ENCODE results near the gene MRPS34.
A peak's percentile ranks its signal among the peaks of the same experiment; 100 is the strongest.
"Not testable (repeated sequence)": the region's sequence is repeated elsewhere in the genome, so short reads cannot be mapped to it uniquely, and the experiment has no call there.

MRPS34 gene

DNA sequence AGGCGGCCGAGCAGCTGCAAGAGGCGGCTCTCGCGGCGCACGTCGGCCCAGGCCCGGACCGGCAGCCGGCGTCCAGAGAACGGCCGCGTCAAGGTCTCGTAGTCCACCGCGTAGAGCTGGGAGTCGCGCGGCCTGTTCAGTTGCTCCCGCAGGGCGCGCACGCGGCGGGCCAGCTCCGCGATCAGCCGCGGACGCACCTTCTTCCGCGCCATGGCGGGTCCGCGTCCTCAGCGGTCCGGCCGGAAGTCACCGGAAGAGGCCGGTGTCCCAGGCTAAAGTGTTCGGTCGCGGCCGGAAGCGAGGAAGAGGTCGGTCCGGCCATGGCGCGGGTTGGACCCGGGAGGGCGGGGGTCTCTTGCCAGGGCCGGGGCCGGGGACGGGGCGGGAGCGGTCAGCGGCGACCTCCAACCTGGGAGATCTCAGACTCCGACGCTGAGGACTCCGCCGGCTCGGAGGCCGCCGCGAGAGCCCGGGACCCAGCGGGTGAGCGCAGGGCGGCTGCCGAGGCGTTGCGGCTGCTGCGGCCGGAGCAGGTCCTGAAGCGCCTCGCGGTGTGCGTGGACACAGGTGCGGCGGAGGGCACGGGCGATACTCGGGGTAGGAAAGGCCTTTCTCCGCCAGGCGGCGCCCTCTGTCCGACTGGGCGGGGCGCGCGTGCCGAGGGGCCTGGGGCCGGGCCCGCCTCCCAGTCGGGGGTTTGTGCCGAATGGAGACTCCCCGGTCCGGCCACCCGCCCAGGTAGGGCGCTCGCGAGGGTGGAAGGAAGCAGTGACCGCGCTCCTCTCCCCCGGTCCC lies at the start of gene MRPS34:
TSS of gene MRPS34 (minus strand) at position 227 of the 795 bp plus-strand sequence. CDS start at position 212, 15 bp downstream.
- peak; percentile 60 for DNase-seq (ENCODE audit: low read depth)

DNA sequence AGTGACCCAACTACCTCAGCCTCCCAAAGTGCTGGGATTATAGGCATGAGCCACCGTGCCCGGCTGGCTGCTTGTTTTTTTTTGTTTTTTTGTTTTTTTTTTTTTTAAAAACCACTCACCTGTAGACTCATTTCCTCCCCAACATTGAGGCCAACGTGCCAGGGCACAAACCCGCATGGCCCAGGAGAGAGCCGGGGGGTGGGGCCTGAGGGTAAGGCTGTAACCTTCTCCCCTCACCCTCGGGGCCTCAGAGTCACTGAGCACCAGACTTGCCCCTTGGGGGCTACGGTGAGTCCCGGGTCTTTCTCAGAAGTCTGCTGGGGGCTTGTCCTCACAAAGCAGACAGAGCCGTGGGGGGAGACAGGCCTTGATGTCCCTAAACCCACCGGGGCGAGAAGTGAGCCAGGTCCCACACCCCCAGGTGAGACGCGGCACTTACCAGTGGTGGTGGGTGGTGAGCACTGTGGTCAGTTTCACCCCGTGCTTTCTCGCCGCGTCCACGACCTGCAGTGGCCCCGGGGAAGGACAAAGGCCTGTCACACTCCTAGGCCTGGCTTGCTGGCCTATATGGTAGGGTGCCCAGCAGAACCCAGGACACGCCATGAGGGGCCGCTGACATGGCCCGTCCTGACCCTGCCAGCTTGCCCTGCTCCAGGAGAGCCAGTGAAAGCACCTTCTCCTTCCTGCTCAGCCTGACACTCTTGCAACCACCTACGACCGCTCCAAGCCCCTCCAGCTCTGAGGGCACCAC lies 49.1 kb upstream of the MRPS34 start:
- DNase-seq (ENCODE audit: low read depth) = no peak

- DNase-seq (ENCODE audit: low read depth) = no peak
Measured at GRCh38 chr16:1820946-1821290, 48.0 kb upstream of the MRPS34 start.

DNA sequence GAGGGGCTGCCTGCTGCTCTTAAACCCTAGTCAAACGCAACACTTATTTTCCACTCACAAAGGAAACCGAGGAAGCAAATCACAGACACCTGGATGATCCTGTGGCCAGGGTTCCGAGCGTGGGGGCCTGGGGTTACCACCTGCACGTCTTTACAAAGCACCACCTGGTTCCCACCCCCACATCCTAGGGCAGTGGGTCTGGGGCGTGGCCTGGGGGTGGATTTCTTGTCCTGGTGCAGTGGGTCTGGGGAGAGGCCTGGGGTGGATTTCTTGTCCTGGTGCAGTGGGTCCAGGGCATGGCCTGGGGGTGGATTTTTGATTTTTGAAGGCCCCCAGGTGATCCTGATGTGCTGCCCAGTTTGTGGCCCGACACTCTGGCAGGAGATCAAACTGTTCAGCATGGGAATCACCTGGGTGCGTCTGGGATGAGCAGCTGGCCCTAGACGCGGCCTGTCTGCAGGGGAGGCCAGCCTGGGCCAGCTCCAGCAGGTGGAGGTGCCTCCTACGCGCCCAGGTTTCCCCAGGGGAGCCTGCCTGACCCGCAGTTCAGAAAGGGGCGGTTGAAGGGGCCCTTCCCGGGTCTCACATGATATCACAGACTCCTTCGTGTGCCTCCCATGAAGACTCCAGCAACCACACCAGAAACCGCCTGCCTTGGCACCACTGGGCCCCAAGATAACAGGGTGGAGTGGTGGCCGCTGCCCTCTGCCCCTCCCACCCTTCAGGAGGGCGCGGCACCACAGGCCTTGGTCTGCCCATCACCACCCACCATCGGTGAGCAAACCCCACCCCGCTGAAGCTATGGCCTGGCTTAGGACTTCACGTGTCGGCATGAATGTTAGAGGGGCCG lies 47.4 kb upstream of the MRPS34 start:
- no peak for DNase-seq (ENCODE audit: low read depth)

DNA sequence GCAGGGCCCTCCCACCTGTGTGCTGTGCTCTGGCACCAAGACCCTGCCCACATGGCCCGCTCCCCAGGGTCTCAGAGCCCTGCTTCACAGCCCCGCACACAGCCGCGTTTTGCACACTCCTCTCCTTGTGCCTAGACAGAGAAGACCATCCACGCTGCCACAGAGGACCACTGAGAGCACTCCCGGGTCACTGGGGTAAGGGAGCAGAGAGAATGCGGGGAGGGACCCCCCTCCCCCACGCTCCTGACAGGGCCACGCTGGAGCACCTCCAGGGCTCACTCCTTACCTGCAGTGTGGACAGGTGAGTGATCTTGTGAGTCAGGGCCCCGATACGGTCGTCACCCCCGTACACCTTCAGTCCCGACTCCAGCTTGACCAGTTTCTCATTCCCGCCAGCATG lies 46.7 kb upstream of the MRPS34 start:
- DNase-seq (ENCODE audit: low read depth) = no peak

DNA sequence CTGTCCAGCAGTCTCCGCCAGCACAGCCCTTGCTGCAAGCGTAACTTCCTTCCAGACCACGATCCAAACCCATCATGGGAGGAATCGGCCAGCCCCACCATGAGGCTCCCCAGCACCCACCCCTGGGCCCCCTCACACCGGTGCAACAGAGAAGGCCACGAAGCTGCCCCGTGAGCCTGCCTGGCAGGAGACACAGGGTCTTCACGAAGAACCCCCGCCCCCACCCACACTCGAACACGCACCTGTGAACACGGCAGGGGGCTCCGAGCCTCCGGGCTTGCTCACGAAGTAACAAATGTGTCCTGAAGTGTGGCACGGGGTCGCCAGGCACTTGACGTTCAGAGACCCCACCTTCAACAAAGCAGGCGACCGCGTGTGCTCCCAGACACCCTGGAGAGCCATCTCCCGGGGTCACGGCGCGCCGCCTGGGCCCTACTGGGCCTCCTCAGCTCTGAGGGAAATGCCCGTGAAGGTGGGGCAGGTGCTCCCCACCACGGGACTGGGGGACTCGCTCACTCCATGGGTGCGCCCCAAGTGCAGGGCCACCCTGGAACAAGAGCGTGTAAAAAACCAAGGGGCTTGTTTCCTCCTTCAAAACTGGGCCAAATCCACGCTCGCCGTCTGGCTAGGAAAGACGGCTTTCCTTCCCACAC lies 46.1 kb upstream of the MRPS34 start:
- no peak for DNase-seq (ENCODE audit: low read depth)

GRCh38 chr16:1818204-1818872 lies 45.4 kb upstream of the MRPS34 start:
- DNase-seq (ENCODE audit: low read depth) = no peak

DNA sequence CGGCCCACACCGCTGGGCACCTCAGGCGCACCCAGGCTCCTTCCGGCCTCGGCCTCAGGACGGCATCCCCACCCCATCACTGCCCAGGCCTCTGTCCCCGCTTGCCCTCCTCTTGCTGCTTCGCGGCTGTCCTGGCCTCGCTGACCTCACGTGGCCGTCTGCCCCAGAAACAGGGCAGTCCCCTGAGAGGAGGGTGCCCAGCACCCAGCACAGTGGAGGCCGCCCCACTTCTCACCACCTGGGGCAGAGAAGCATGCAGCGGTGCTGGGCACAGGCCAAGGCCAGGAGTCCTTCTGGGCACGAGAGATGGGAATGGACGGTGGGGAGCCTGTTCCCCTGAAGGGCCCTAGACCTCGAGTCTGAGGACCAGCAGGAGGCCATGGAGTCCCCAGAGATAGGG lies 44.8 kb upstream of the MRPS34 start:
- DNase-seq (ENCODE audit: low read depth) = no peak

- no peak for DNase-seq (ENCODE audit: low read depth)
Measured at GRCh38 chr16:1817276-1817589, 44.3 kb upstream of the MRPS34 start.

DNA sequence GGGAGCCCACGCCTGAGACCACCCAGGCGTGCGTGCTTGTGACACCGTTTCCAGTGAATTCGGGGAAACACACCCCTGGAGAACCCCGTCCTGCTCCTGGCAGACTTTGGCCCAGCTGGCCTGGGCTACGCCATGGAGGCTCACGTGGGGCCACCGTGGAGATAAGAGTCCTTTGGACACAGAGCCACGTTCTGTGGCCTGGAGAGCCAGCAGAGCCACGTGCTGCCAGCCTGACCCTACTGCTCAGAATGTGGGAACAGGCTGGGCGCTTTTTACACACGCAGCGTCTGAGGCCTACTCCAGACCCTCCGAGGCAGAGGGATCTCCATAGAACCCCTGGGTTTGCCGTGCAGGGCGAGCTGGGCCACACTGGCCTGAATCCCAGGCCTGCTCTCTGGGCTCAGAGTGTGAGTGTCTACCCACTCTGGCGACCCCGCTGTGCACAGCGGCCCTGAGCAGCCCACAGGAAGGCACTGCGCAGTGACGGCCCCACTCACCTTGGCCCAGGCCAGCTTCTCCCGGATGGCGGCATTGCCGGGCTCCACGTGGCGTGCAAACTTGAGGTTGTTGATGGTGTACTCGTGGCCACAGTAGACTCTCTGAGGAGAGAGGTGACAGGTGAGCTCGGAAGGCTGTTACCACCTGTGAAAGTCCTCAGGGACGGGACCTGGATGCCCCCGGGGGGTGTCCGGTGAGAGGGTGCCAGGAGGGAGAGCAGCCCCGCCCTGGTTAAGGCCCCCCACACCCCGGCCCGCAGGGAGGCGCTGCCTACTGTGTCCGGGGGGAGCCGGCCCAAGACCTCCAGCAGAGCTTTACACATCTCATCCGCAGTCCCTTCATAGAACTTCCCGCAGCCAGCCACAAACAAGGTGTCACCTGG lies 43.7 kb upstream of the MRPS34 start:
- DNase-seq (ENCODE audit: low read depth) = no peak

- no peak for DNase-seq (ENCODE audit: low read depth)
Measured at GRCh38 chr16:1815461-1815860, 42.5 kb upstream of the MRPS34 start.

GRCh38 chr16:1812732-1813163 lies 39.8 kb upstream of the MRPS34 start:
- peak; percentile 22 for DNase-seq (ENCODE audit: low read depth)

- no peak for DNase-seq (ENCODE audit: low read depth)
Measured at GRCh38 chr16:1810536-1810935, 37.6 kb upstream of the MRPS34 start.

DNA sequence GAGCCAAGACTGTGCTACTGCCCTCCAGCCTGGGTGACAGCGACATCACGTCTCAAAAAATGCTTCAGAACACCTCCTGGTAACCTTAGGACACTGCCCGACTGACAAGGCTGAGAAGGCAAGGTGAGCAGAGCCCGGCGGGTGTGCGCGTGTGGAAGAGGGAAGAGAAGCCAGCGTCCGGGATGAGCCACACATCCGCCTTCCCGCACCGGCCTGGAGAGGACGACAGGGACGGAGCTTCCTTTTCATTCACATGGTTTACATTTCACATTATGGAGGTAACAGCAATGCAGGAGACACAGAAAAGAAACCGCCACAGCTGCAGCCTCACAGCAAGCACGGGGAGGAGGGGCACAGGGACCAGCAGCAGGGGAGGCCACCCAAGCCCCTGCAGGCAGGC lies 37.2 kb upstream of the MRPS34 start:
- DNase-seq (ENCODE audit: low read depth) = no peak

- no peak for DNase-seq (ENCODE audit: low read depth)
Measured at GRCh38 chr16:1809281-1809801, 36.4 kb upstream of the MRPS34 start.

- no peak for DNase-seq (ENCODE audit: low read depth)
Measured at GRCh38 chr16:1808691-1809090, 35.8 kb upstream of the MRPS34 start.

DNA sequence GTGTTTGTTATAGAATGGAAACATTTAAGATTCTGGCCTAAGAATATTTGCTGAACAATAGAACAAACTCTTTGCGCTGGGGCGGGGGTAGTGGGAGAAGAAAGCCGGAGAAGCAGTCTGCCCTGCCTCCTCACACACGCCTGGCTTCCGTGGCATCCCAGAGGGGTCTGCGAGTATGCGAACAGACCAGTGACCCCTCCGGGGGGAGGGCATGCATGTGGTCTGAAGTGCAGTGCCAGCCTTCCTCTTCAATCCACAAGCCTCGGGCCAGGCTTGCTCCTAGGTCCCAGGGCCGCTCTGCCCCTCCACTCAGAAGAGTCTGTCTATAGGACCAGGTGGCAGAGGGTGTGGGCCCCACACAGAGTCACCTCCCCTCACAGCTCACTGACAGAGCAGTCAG lies 34.7 kb upstream of the MRPS34 start:
- DNase-seq (ENCODE audit: low read depth) = no peak

DNA sequence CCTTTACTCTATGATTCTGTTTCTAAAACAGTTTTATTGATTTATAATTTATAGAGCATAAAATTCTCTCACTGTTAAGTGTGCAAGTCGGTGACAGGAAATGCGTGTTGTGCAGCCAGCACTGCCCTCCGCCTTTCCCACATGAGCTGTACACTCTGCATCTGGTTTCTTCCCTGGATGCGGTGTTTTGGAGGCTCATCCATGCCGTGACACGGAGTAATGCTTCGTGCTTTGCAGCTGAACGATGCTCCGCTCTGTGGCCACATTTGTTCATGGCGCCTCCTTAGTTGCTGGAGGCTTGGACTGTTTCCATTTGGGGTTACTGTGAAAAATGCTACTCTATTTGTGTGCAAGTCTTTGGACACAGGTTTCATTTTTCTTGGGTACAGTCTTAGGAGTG lies 27.8 kb upstream of the MRPS34 start:
- no peak for DNase-seq (ENCODE audit: low read depth)

- not testable (repeated sequence) for DNase-seq (ENCODE audit: low read depth)
Measured at GRCh38 chr16:1799263-1799662, 26.3 kb upstream of the MRPS34 start.

DNA sequence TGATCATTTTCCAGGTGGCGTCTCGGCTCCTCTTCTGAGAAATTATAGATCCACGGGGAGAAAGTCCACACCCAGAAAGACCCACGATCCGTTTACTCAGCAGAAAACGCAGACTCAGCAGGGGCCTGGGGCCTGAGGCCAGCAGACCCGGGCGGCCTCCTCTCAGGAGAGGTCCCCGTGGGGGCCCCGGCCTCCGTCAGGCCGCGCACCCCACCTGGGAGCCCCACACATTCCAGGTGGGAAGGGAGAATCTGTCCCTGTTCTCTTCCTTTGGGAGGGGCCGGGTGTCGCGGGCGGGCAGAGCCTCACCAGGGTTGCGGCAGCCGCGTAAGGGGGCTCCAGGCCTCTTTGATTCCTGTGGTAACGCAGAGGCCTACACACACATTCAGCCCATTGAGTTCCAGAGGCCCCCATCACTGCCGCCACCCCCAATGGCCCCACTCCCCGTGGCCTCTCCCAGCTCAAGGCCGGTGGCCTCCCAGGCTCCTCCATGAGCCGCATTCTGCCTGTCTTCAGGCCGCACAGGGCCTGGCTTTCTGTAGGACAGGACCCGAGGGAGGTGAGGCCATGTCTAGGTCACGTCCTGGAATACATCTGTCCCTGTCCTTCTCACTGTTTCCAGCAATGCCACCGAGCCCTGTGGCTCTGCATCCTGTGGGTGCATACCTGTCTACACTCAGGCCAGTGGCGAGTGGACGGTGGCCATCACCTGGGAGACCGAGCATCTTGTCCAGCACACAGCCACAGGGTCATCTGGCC lies 22.2 kb upstream of the MRPS34 start:
- DNase-seq (ENCODE audit: low read depth) = no peak

Measured in stimulated activated CD8-positive, alpha-beta memory T cell treated with anti-CD3 and anti-CD28 coated beads, Interleukin-12 subunit alpha, Interleukin-12 subunit beta, amount 100 ng/mL, for 1 hour (primary cell).